HG02884 (cell line): Measurements from ENCODE around the gene GPRASP3.

ENCODE experiments used
- ATAC-seq: cut with Tn5 transposase; IDR thresholded peaks from one replicate; pipeline ENCODE4 v1.9.1; 2021; ENCODE audit warnings: mild to moderate bottlenecking, moderate library complexity; ENCODE audit not compliant: unreplicated experiment

Gene GPRASP3

GRCh38 chrX:102745857-102746584 lies 25.5 kb downstream of the GPRASP3 start:
- peak; percentile 66 for ATAC-seq

DNA sequence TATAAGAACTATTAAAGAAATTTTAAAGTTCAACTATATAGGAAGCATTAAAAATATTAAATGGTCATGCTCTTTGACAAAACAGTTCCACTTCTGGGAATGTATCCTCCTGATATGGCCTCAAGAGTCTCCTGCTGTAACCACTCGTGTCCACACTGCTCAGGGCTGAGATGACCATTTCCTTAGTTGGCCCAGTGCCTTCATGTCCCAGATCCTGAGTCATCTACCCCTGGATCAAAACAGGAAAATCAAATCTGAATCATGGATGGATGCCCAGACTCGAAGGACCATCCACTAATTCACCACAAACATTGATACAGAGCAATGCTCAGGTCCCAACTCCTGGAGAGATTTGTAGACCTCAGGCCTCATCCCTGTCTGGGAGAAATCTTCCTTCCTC lies 44.7 kb downstream of the GPRASP3 start:
- no peak for ATAC-seq

DNA sequence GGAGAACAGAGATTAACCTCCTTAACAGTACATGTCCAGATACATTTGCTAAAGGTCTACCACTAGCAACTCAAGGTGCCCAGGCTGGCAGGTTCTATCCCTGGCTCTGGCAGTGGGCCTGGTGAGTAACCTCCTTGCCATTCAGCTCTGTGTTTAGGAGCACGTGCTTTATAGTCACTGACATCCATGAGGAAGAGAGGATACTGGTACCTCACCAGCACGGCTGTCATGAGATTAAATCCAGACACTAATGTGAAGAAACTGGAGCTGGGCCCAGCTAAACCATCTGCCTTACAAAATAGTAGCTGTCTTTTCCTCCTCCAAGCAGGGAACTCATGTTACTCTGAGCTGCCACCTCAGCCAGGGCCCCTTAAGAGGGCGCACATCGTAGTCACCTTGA lies 45.3 kb downstream of the GPRASP3 start:
- no peak for ATAC-seq

GRCh38 chrX:102767287-102767686 lies 46.7 kb downstream of the GPRASP3 start:
- ATAC-seq: no peak

- ATAC-seq: peak; percentile 93
Measured at GRCh38 chrX:102768987-102769761, 48.6 kb downstream of the GPRASP3 start.
